GM19043 (cell line): Measurements from ENCODE around the gene SMYD2.

Experiments used
- ATAC-seq: cut with Tn5 transposase; IDR thresholded peaks from one replicate; pipeline ENCODE4 v1.9.1; 2021; ENCODE audit warnings: low read depth; ENCODE audit not compliant: unreplicated experiment

The SMYD2 gene

GRCh38 chr1:214352838-214353237, 71.9 kb downstream of the SMYD2 start:
- no peak for ATAC-seq

GRCh38 chr1:214354440-214355148, 73.6 kb downstream of the SMYD2 start:
- ATAC-seq = no peak

DNA sequence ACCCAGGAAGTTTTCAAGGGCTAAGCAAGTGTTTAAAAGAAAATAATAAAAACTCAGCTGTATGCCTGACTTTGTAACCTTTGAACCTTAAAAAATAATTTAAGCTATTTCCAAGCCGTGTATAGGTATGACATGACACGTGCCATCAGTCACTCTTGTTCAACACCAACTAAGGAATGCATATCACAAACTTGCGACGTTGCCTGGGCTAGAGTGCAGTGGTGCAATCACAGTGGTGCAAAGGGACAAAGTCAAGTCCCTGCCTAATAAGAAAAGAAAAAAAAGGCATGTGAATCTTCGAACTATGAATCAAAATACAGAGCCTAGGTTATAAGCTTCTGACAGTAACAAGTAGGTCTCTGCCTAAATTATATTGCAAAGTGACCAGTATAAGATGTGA, 79.2 kb downstream of the SMYD2 start:
- no peak for ATAC-seq

DNA sequence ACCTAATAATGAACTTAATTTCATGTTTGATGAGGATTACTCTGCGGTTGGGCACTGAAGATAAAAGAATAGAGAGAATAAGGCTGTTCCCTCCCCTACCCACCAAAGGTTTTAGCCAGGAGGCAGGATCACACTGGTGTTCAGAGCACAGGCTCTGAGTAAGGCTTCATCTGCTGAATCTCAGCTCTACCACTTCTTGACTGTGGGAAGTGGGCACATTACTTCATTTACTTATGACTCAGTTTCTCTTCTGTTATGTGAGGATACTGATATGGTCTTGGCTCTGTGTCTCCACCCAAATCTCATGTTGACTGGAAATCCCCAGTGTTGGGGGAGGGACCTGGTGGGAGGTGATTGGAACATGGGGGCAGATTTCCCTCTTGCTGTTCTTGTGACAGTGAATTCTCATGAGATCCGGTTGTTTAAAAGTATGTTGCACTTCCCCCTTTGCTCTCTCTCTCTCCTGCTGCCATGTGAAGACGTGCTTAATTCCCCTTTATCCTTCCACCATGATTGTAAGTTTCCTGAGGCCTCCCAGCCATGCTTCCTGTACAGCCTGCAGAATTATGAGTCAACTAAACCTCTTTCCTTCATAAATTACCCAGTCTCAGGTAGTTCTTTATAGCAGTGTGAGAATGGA, 79.7 kb downstream of the SMYD2 start:
- ATAC-seq = no peak

DNA sequence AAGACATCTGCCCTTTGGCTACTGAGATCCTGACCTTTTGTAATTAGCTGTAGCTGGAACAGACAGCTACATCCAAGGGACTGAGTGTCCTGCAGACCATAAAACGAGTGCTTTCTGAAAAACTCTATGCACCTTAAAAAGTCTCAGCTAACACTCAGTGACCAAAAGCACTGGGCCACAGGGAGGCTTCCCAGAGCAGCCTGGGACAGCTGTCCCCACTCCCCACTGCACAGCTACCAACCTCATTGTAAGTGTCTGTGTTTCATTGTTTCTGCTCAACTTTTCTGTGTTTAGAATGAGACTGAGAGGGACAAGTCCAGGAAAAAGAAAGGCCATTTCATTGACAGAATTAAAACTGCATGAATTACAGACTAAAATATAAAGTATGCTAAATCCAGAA, 80.7 kb downstream of the SMYD2 start:
- no peak for ATAC-seq

GRCh38 chr1:214362188-214362882, 81.4 kb downstream of the SMYD2 start:
- no peak for ATAC-seq

- ATAC-seq = no peak
Observed at GRCh38 chr1:214363386-214363785, 82.4 kb downstream of the SMYD2 start.

DNA sequence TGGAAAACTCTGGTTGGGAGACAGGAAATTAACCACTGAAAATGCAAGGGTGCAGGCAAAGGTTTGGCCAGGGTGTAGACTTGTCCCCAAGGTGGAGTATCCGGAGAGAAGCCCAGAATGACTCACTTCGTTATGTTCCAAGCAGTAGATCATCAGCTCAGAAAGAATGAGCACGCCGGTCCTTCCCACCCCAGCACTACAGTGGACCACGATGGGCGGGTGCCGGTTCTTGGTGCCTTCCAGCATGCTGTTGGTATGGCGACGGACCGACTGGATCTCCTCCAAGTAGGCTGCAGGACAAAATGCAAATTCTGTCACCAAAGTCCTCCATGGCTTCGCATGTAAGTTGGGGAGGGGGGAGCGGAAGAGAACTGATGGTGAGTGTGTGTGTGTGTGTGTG, 83.4 kb downstream of the SMYD2 start:
- ATAC-seq = no peak

- no peak for ATAC-seq
Observed at GRCh38 chr1:214364786-214365295, 83.9 kb downstream of the SMYD2 start.

- ATAC-seq = no peak
Observed at GRCh38 chr1:214367841-214368240, 86.9 kb downstream of the SMYD2 start.

DNA sequence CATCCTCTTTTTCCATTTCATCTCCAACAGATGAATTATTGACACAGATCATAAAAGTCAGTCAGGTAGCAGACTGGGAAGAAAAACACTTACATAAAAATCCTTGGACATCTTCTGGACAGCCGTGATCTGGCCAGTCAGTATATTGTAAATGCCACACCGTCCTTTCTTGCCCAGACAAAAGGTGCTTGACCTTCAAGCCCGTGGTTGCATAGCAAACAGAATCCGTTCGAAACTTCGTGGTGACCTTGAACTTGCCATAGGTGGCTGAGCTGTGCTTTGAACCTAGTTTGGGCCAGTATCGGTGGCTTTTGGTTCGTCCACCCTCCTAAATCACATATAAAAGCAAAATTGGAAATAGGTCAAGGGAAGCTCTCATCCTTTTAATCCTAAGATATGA, 88.4 kb downstream of the SMYD2 start:
- ATAC-seq = no peak

DNA sequence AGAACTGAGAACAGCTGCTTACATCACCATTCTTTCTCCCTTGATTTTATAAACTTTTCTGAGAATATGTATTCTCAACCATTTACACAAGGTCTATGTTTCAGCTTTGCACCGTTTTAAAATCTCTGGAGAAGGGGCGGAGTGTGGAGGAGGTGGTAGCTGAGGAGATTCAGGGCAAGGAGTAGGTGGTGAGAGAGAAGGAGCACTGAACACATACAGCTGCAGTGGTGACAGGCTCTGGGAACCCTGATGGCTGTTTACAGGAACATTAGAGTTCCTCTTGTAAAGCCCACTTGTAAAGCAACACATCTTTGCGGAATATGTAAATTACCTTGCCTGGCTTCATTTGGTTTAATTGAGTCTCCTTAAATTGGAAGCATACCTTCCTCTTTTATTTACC, 89.7 kb downstream of the SMYD2 start:
- ATAC-seq = no peak

- no peak for ATAC-seq
Observed at GRCh38 chr1:214372092-214372491, 91.1 kb downstream of the SMYD2 start.

DNA sequence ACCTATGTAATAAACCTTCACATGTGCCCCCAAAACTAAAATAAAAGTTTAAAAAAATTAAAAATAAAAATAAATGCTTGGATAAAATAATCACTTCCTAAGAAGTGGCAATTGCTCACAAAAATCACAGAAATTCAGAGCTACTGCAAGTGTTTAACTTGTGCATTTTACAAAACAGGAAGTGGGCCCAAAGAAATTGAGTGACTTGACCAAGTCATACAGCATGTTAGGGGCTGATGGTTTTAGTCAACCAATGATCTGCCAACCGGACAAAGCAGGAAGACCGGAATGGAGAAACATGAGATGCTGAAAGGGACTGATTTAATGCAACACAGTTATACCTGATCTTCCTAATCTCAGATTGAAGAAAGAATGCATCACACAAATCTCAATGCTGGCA, 96.5 kb downstream of the SMYD2 start:
- ATAC-seq = no peak

- no peak for ATAC-seq
Observed at GRCh38 chr1:214377886-214378285, 96.9 kb downstream of the SMYD2 start.

- ATAC-seq = no peak
Observed at GRCh38 chr1:214378492-214378891, 97.5 kb downstream of the SMYD2 start.

GRCh38 chr1:214379236-214379970, 98.4 kb downstream of the SMYD2 start:
- ATAC-seq = no peak

DNA sequence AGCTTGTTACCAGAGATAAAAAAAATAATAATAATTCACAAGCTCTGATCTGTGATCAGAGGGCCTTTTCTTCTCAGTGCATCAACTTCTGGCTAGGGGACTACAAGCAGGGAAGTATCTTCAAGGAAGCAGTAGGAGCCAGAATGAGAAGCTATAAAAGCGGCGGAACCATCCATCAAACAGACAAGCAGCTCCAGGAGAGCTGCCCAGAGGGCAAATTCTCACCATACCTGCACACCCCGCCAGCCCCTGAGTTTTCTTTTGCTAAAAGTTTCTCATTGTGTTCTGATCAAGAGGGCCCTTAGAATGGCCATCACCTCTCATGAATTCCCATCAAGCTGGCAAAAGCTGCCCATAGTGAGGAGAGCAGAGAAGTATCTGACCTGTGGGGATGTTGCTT, 99.4 kb downstream of the SMYD2 start:
- no peak for ATAC-seq

DNA sequence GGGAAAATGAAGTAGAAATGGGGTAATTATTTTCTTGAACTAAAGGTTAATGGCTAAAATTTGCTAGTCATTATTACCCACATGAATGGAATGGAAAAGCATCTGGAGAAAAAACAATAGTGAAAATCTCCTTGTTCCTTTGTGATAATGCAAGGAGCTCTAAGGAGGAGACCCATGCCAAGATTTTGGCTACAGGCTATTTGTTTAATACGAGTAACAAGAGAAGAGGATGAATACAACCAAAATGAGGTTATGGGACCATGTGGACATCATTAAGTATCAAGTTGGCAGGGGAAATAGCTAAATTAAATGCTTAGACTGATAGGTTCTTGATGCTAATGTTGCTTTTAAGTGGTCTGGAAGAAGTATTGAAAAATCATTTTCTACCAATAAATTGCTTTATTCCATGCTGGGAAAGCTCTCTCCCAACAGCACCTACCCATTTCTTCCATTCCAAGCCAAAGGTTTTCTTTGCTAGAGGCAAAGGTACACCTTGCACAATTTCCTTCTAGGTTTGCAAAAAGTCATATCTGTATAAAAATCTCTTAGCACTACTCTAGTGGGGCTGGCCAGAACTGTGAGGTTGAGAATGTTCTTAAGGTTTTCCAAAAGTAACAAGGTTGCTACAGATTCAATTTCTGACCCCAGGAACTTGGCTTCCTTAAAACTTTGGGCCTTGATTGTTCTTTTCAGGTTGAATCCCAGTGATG, 100.2 kb downstream of the SMYD2 start:
- no peak for ATAC-seq
